Natural killer cell (primary cell): Measurements from ENCODE around the gene SERPINB12. TPM values are rescaled to one million over a fixed set of nuclear protein-coding genes. Genes with fewer than 3 reads are reported as not detected.

Experiments used
- ATAC-seq, 3 donors: fragments of 150-1000 bp in 2 of 3; fragments of 200-7000 bp in 1 of 3; cut with Tn5 transposase; 1 replicate in 1 of 3; 2 replicates in 2 of 3; pipeline ENCODE4 v1.10.0; 2021; ENCODE audit warnings: mild to moderate bottlenecking in 2 of 3, moderate library complexity in 2 of 3
- DNase-seq, 2 donors: peaks; one replicate each; pipeline versions ENCODE4 v3.0.0 to v3.0.0-alpha.2; 2013 to 2021; ENCODE audit warnings: mixed read lengths in 1 of 2
- H3K27ac ChIP-seq: one replicate; pipeline ENCODE4 v1.5.1; 2013; ENCODE audit warnings: mild to moderate bottlenecking, low read length
- H3K27me3 ChIP-seq: one replicate; pipeline ENCODE4 v1.6.1; 2013; ENCODE audit warnings: low read length; ENCODE audit not compliant: control insufficient read depth, insufficient read depth
- H3K36me3 ChIP-seq: one replicate; pipeline ENCODE4 v1.6.1; 2013; ENCODE audit warnings: low read length; ENCODE audit not compliant: control insufficient read depth, insufficient read depth
- H3K4me1 ChIP-seq: one replicate; pipeline ENCODE4 v1.6.1; 2013; ENCODE audit warnings: low read length; ENCODE audit not compliant: control insufficient read depth, insufficient read depth
- H3K4me3 ChIP-seq: one replicate; pipeline ENCODE4 v1.5.1; 2013; ENCODE audit warnings: low read length
- H3K9me3 ChIP-seq: one replicate; pipeline ENCODE4 v1.6.1; 2013; ENCODE audit warnings: low read length; ENCODE audit not compliant: control insufficient read depth, insufficient read depth
- H3K27ac Mint-ChIP-seq, 2 donors: one replicate each; pipeline ENCODE4 v1.8.0; 2022; ENCODE audit warnings: mild to moderate bottlenecking in 2 of 2, mixed read lengths in 2 of 2, moderate library complexity in 1 of 2
- H3K27me3 Mint-ChIP-seq, 2 donors: one replicate each; pipeline ENCODE4 v1.8.0; 2022; ENCODE audit warnings: low read depth in 2 of 2, mixed read lengths in 2 of 2
- H3K36me3 Mint-ChIP-seq: one replicate; pipeline ENCODE4 v1.8.0; 2022; ENCODE audit warnings: mixed read lengths
- H3K4me1 Mint-ChIP-seq, 2 donors: one replicate each; pipeline ENCODE4 v1.8.0; 2022; ENCODE audit warnings: mixed read lengths in 2 of 2
- H3K4me3 Mint-ChIP-seq: one replicate; pipeline ENCODE4 v1.8.0; 2022; ENCODE audit warnings: mild to moderate bottlenecking, moderate library complexity, mixed read lengths
- H3K9me3 Mint-ChIP-seq, 2 donors: one replicate each; pipeline ENCODE4 v1.8.0; 2022; ENCODE audit warnings: mixed read lengths in 2 of 2
- CTCF ChIP-seq: fragments of 200-600 bp; IDR thresholded peaks from one replicate; pipeline ENCODE4 v1.8.0; 2022; ENCODE audit warnings: antibody characterized with exemption
- WGBS: methylation state at CpG from one replicate; pipeline ENCODE4 v1.1.7; 2013; ENCODE audit warnings: missing lambda C conversion rate; ENCODE audit not compliant: insufficient coverage; 5-methylcytosine and 5-hydroxymethylcytosine counted together
- intact Hi-C: fragments of 100-400 bp; cut with micrococcal nuclease; formaldehyde crosslinking; loops from one replicate; pipeline ENCODE4 v1.14.2; 2022
- total RNA-seq, 4 donors: library from RNA; stranded (reverse); fragments of 120-200 nt in 1 of 4; gene quantifications; one replicate each; pipeline versions ENCODE4 v1.2.3 to v1.2.4, GENCODE V29; 2013 to 2022

The SERPINB12 gene
- total RNA-seq, 3 donors from 2014 or later (not counting 1 experiment from before 2014, with no cell fraction given), result not detected

- no peak overlapping the region for H3K27ac ChIP-seq
- TF ChIP-seq CTCF, result no peak
Measured at GRCh38 chr18:63585988-63586387, 43.8 kb downstream of the SERPINB12 start.

DNA sequence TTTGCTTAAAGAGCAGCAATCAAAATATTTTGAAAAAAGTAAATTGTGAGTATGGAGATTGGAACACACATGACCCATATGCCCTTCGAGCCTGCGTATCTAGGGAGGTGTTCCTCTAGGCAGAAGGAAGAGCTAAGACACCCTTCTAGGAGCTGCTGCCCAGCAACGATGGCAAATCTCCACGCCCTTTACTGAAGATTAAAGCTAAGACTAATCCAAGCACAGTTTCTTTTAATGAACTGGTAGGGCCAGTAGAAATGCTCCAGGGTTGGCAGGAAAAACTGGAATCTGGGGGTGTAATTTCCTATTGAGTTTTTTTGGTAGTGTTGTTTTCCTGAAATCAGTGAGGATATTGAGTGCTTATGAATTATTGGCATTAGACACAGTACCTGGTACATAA lies 44.3 kb downstream of the SERPINB12 start:
- no peak overlapping the region for H3K27ac ChIP-seq
- intact Hi-C loops, result no loop called here
- Mint-ChIP-seq H3K4me3 (no peak overlapping the region), H3K27me3 (peaks cover 7 to 26% of the 10 kb centered on the region in 2 donors), H3K36me3 (no peaks in the 10 kb centered on the region), H3K27ac (no peak overlapping the region), H3K4me1 (no peaks in the 10 kb centered on the region), H3K9me3 (no peaks in the 10 kb centered on the region)
- H3K27me3 ChIP-seq, result no peaks in the 10 kb centered on the region
- H3K9me3 ChIP-seq, result no peaks in the 10 kb centered on the region
- H3K4me3 ChIP-seq, result no peak overlapping the region
- ATAC-seq (no peak), DNase-seq (no peak)
- no peak for TF ChIP-seq CTCF
- no peaks in the 10 kb centered on the region for H3K36me3 ChIP-seq
- no peaks in the 10 kb centered on the region for H3K4me1 ChIP-seq
- 89% methylated on average over 4 of the region's 4 CpGs for WGBS

More at GRCh38 chr18:63585988-63586387, 43.8 kb downstream of the SERPINB12 start:
- Histone ChIP-seq H3K36me3 (no peaks in the 10 kb centered on the region), H3K4me1 (no peaks in the 10 kb centered on the region), H3K4me3 (no peak overlapping the region), H3K9me3 (no peaks in the 10 kb centered on the region), H3K27me3 (no peaks in the 10 kb centered on the region)
- ATAC-seq, result no peak
- Mint-ChIP-seq H3K27me3 (peaks cover 7 to 26% of the 10 kb centered on the region in 2 donors), H3K36me3 (no peaks in the 10 kb centered on the region), H3K4me1 (no peaks in the 10 kb centered on the region), H3K9me3 (no peaks in the 10 kb centered on the region), H3K27ac (no peak overlapping the region), H3K4me3 (no peak overlapping the region)
- DNase-seq, result no peak
- intact Hi-C loops, result no loop called here
- 83% methylated on average over 4 of the region's 4 CpGs for WGBS

DNA sequence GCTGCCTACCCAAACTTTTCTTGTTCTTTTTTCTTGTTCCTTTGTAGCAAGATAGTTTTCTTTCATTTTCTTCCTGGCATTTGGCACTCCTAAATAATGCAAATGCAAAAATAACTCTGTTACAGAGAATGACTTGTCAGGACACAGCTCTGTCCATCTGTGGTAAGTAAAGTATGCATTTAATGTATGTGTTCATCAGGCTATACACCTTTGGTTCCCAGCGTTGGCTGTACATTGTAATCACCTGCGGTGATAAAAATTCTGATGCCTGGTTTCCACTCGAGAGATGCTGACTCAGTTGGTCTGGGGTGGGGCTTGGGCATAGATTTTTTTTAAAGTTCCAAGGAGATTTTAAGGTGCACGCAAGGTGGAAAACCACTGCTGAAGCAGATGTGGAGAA lies 44.8 kb downstream of the SERPINB12 start, which contains the start of gene SERPINB13:
SERPINB13 (plus strand) TSS at position 378 of the 400 bp plus-strand sequence. CDS start 1,325 bp downstream, outside the sequence.
- Mint-ChIP-seq H3K36me3 (no peaks in the 10 kb centered on the region), H3K27ac (no peak within 1 kb of the TSS), H3K4me3 (no peak within 1 kb of the TSS), H3K27me3 (peaks cover 7 to 26% of the 10 kb centered on the region in 2 donors), H3K9me3 (no peaks in the 10 kb centered on the region), H3K4me1 (no peaks in the 10 kb centered on the region)
- H3K36me3 ChIP-seq, result no peaks in the 10 kb centered on the region
- H3K4me1 ChIP-seq, result no peaks in the 10 kb centered on the region
- no peak within 1 kb of the TSS for H3K4me3 ChIP-seq
- H3K27ac ChIP-seq, result no peak within 1 kb of the TSS
- 92% methylated on average over 4 of the region's 4 CpGs for WGBS
- no peak for DNase-seq
- ATAC-seq, result no peak
- intact Hi-C loops, result no loop called here
- no peak for TF ChIP-seq CTCF
- no peaks in the 10 kb centered on the region for H3K27me3 ChIP-seq
- H3K9me3 ChIP-seq, result no peaks in the 10 kb centered on the region

- H3K36me3 Mint-ChIP-seq, result no peaks in the 10 kb centered on the region
- no peak overlapping the region for H3K27ac Mint-ChIP-seq
- H3K27me3 Mint-ChIP-seq, result peaks cover 9 to 25% of the 10 kb centered on the region in 2 donors
Measured at GRCh38 chr18:63588909-63589308, 46.7 kb downstream of the SERPINB12 start.

More at GRCh38 chr18:63588909-63589308, 46.7 kb downstream of the SERPINB12 start:
- WGBS, result 61% methylated on average over 4 of the region's 5 CpGs
- no peaks in the 10 kb centered on the region for H3K4me1 Mint-ChIP-seq
- Histone ChIP-seq H3K27me3 (no peaks in the 10 kb centered on the region), H3K4me3 (no peak overlapping the region), H3K27ac (no peak overlapping the region), H3K9me3 (no peaks in the 10 kb centered on the region), H3K4me1 (no peaks in the 10 kb centered on the region), H3K36me3 (no peaks in the 10 kb centered on the region)
- intact Hi-C loops, result no loop called here
- H3K9me3 Mint-ChIP-seq, result no peaks in the 10 kb centered on the region
- DNase-seq (no peak), ATAC-seq (no peak)
- no peak for TF ChIP-seq CTCF
- H3K4me3 Mint-ChIP-seq, result no peak overlapping the region
